OCI-LY3 (cell line): ENCODE data around the gene CD300LG.
"Not testable (repeated sequence)": the region's sequence is repeated elsewhere in the genome, so short reads cannot be mapped to it uniquely, and the experiment has no call there.

Experiments
- H2AFZ ChIP-seq: fragments of 200-600, 300-600 bp; shearing (Covaris generic); 2 replicates; pipeline ENCODE4 v1.6.0; 2014; ENCODE audit warnings: antibody characterized with exemption, low read depth, low read length
- H3K27ac ChIP-seq: fragments of 200-600, 300-600 bp; sonication (generic); 2 replicates; pipeline ENCODE4 v1.5.1; 2014; ENCODE audit warnings: mild to moderate bottlenecking, low read length, moderate library complexity, mixed read lengths
- H3K27me3 ChIP-seq: fragments of 200-600, 300-600 bp; sonication (generic); 2 replicates; pipeline ENCODE4 v1.6.1; 2014; ENCODE audit warnings: low read depth, low read length, mixed read lengths
- H3K36me3 ChIP-seq: fragments of 200-600, 300-600 bp; sonication (generic); replicated peaks from 2 replicates; pipeline ENCODE3; 2014; ENCODE audit warnings: low read depth, low read length, mixed read lengths
- H3K4me1 ChIP-seq: fragments of 300-600, 200-600 bp; sonication (generic); 2 replicates; pipeline ENCODE4 v1.6.1; 2014; ENCODE audit warnings: low read length, mixed read lengths
- H3K4me2 ChIP-seq: fragments of 200-600, 300-600 bp; sonication (generic); 2 replicates; pipeline ENCODE4 v1.6.1; 2014; ENCODE audit warnings: low read length, mixed read lengths
- H3K4me3 ChIP-seq: fragments of 300-600, 200-600 bp; sonication (generic); 2 replicates; pipeline ENCODE4 v1.5.1; 2014; ENCODE audit warnings: antibody characterized with exemption, mild to moderate bottlenecking, low read length, moderate library complexity
- H3K79me2 ChIP-seq: fragments of 300-600, 200-600 bp; shearing (Covaris generic); 2 replicates; pipeline ENCODE4 v1.6.1; 2014; ENCODE audit warnings: mild to moderate bottlenecking, low read length, mixed read lengths
- H3K9ac ChIP-seq: fragments of 300-600, 200-600 bp; shearing (Covaris generic); 2 replicates; pipeline ENCODE4 v1.6.0; 2014; ENCODE audit warnings: mild to moderate bottlenecking, low read length, moderate library complexity
- H3K9me3 ChIP-seq: fragments of 200-600, 300-600 bp; shearing (Covaris generic); 2 replicates; pipeline ENCODE4 v1.6.1; 2014; ENCODE audit warnings: low read length, mixed read lengths; ENCODE audit not compliant: insufficient read depth
- H4K20me1 ChIP-seq: fragments of 200-600, 300-600 bp; sonication (generic); 2 replicates; pipeline ENCODE4 v1.6.1; 2016; ENCODE audit warnings: low read length, mixed read lengths; ENCODE audit not compliant: insufficient read depth
- CTCF ChIP-seq: fragments of 200-600, 300-600 bp; sonication (generic); IDR thresholded peaks from 2 replicates; pipeline ENCODE4 v1.5.1; 2014; ENCODE audit warnings: antibody characterized with exemption, low read length, low read depth
- EZH2phosphoT487 ChIP-seq: fragments of 200-600 bp; shearing (Covaris generic); IDR thresholded peaks from 2 replicates; pipeline ENCODE4 v1.6.1; 2018; ENCODE audit warnings: antibody characterized with exemption, mixed run types, low read depth

CD300LG gene

GRCh38 chr17:43868226-43868994 lies 21.4 kb downstream of the CD300LG start:
- peaks cover 51% of the 10 kb centered on the region for H3K27me3 ChIP-seq
- H4K20me1 ChIP-seq: no peaks in the 10 kb centered on the region
- no peak overlapping the region for H3K27ac ChIP-seq
- H3K36me3 ChIP-seq: no peaks in the 10 kb centered on the region
- H3K79me2 ChIP-seq: no peaks in the 10 kb centered on the region
- TF ChIP-seq EZH2phosphoT487 (no peak), CTCF (no peak)
- peaks cover 13% of the 10 kb centered on the region; the same call in 1 of the 2 replicates for H3K4me1 ChIP-seq
- H3K9ac ChIP-seq: no peak overlapping the region
- H3K9me3 ChIP-seq: peaks cover 8% of the 10 kb centered on the region; the same call in 1 of the 2 replicates
- no peak overlapping the region for H3K4me2 ChIP-seq
- H2AFZ ChIP-seq: 0 out of 2 replicates have a peak overlapping the region, but pooled peaks have one; percentile 39
- H3K4me3 ChIP-seq: no peak overlapping the region

GRCh38 chr17:43869031-43869430 lies 22.1 kb downstream of the CD300LG start:
- not testable (repeated sequence) for H2AFZ ChIP-seq, H3K4me1 ChIP-seq, H4K20me1 ChIP-seq, H3K36me3 ChIP-seq, H3K4me3 ChIP-seq, H3K9ac ChIP-seq, H3K27ac ChIP-seq, H3K79me2 ChIP-seq, H3K4me2 ChIP-seq, H3K9me3 ChIP-seq
- peaks cover 47% of the 10 kb centered on the region for H3K27me3 ChIP-seq

GRCh38 chr17:43871946-43872690 lies 25.1 kb downstream of the CD300LG start:
- Histone ChIP-seq H3K9me3 (peaks cover 8% of the 10 kb centered on the region; the same call in 1 of the 2 replicates), H3K79me2 (no peaks in the 10 kb centered on the region), H3K36me3 (no peaks in the 10 kb centered on the region), H3K4me3 (no peak overlapping the region), H3K27me3 (peaks cover 36% of the 10 kb centered on the region), H2AFZ (no peak overlapping the region), H3K4me1 (peaks cover 7% of the 10 kb centered on the region; the same call in 1 of the 2 replicates), H3K27ac (no peak overlapping the region), H3K9ac (no peak overlapping the region), H4K20me1 (no peaks in the 10 kb centered on the region), H3K4me2 (no peak overlapping the region; the same call in 1 of the 2 replicates)
- TF ChIP-seq CTCF (no peak), EZH2phosphoT487 (no peak)

GRCh38 chr17:43873091-43873490 lies 26.1 kb downstream of the CD300LG start:
- Histone ChIP-seq H3K4me1 (peaks cover 5% of the 10 kb centered on the region; the same call in 1 of the 2 replicates), H3K79me2 (no peaks in the 10 kb centered on the region), H3K9me3 (peaks cover 7% of the 10 kb centered on the region; the same call in 1 of the 2 replicates), H2AFZ (no peak overlapping the region), H3K27ac (no peak overlapping the region), H3K4me3 (no peak overlapping the region), H4K20me1 (no peaks in the 10 kb centered on the region), H3K4me2 (no peak overlapping the region), H3K9ac (no peak overlapping the region), H3K36me3 (no peaks in the 10 kb centered on the region), H3K27me3 (peaks cover 28% of the 10 kb centered on the region)
- TF ChIP-seq EZH2phosphoT487 (no peak), CTCF (no peak)
